Esophagus squamous epithelium (tissue), 4 donors: Measurements from ENCODE around the gene ASTN1.

Experiments used
- CTCF ChIP-seq, 6 experiments: fragments of 450-650 bp in 4 of 6; fragments of 200-600 bp in 2 of 6; sonication (generic) in 2 of 6; IDR thresholded peaks; one replicate each; pipeline ENCODE4 v1.5.1; 2016 to 2019; ENCODE audit warnings: antibody characterized with exemption in 6 of 6, mild to moderate bottlenecking in 4 of 6, moderate library complexity in 4 of 6
- POLR2A ChIP-seq, 4 donors: fragments of 450-650 bp; IDR thresholded peaks; one replicate each; pipeline ENCODE4 v1.6.1; 2017; ENCODE audit warnings: antibody characterized with exemption in 4 of 4, mild to moderate bottlenecking in 4 of 4, moderate library complexity in 3 of 4

DNA sequence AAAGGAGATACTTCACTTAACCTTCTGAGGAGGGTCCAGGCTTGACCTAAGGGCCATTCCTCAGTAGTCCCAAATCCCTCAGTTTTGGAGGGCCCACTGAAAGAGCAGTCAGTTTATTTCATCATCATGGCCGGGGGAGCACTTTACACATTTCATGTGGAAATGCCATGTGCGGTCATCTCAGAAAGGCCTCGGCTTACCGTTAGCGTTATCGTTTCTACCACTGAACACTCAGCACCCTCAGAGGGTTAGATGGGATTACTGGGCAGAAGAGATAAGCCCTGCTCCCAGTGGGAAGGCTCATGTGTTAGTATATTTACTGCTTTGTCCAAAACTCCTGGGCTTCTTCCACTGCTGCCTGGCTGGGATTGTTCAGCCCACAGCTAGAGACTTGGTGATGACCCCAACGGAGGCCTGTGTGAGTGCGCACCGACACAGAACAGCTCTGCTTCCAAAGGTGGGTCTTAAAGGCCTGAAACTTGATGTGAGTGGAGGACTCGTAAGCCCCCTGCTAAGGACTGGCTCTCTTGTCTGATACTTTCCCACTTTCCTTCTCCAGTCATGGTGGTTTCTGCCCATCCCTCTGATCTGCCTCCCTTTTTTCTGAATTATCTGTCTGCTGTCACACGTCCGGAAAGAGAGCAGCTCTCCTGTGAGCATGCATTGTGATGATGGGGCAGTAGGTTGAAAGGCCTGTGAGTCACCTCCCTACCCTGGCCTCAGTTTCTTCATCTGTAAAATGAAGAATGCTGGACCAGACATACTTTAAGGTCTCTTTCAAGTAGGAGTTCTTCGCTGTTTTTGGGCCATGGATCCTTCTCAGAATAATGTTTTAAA lies 284.5 kb downstream of the ASTN1 start:
- TF ChIP-seq CTCF (IDR thresholded peaks at IDR 0.05) = no peak
- no peak for TF ChIP-seq POLR2A (IDR thresholded peaks at IDR 0.05)
